Central memory CD8-positive, alpha-beta T cell (primary cell): Measurements from ENCODE around the gene ATXN7.

ENCODE experiments used
- ATAC-seq: fragments of 150-1000 bp; cut with Tn5 transposase; replicated peaks from 2 replicates; pipeline ENCODE4 v1.10.0; 2022; ENCODE audit warnings: mild to moderate bottlenecking, moderate FRiP score, moderate number of reproducible peaks; ENCODE audit not compliant: poor library complexity, severe bottlenecking; ENCODE audit errors: extremely low read depth
- DNase-seq, 2 donors: peaks; one replicate each; pipeline ENCODE4 v3.0.0; 2021; ENCODE audit warnings: low spot score in 2 of 2
- H3K27ac Mint-ChIP-seq: one replicate; pipeline ENCODE4 v1.8.0; 2022; ENCODE audit warnings: low read depth, mild to moderate bottlenecking, moderate library complexity, mixed read lengths
- H3K27me3 Mint-ChIP-seq: one replicate; pipeline ENCODE4 v1.8.0; 2022; ENCODE audit warnings: mixed read lengths
- H3K36me3 Mint-ChIP-seq: one replicate; pipeline ENCODE4 v1.8.0; 2022; ENCODE audit warnings: mild to moderate bottlenecking, moderate library complexity, mixed read lengths; ENCODE audit not compliant: insufficient read depth
- H3K4me1 Mint-ChIP-seq: one replicate; pipeline ENCODE4 v1.8.0; 2022; ENCODE audit warnings: mixed read lengths
- H3K4me3 Mint-ChIP-seq: one replicate; pipeline ENCODE4 v1.8.0; 2022; ENCODE audit warnings: mild to moderate bottlenecking, moderate library complexity, mixed read lengths
- H3K9me3 Mint-ChIP-seq: one replicate; pipeline ENCODE4 v1.8.0; 2022; ENCODE audit warnings: mixed read lengths

The ATXN7 gene

DNA sequence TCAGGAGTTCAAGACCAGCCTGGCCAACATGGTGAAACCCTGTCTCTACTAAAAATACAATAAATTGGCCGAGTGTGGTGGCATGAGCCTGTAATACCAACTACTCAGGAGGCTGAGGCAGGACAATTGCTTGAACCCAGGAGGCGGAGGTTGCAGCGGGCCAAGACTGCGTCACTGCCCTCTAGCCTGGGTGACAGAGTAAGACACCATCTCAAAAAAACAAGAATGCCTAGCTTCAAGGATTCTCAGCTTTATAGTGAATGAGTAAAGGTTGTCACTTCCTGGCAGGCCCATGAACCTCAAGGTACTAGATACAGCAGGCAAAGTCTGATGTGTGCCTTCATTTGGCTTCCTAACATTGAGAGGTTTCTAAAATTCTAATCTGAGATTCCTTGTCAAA, 14.5 kb upstream of the ATXN7 start:
- DNase-seq (no peak), ATAC-seq (no peak)
- Mint-ChIP-seq H3K4me3 (no peak overlapping the region), H3K36me3 (no peaks in the 10 kb centered on the region), H3K27ac (no peak overlapping the region), H3K4me1 (peaks cover 19% of the 10 kb centered on the region), H3K9me3 (no peaks in the 10 kb centered on the region), H3K27me3 (no peaks in the 10 kb centered on the region)

DNA sequence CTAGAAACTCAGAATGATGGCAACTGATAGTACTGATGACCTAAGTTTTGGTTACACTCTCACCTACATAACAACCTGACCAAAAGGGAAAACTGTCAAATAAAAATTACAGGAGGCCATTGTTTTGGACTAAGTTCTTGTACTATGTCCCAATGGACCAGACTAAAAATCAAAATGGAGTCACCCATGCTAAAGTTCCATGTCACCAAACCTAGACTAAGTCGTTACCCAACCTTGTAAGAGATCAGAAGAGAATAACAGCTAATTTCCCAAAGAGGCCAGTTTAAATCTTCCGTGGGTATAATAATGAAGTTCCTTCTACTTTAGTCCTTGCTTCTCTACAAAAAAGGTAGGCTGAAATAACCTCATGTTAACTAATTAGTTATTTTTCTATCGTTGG, 12.4 kb upstream of the ATXN7 start:
- H3K4me3 Mint-ChIP-seq: no peak overlapping the region
- DNase-seq (no peak), ATAC-seq (no peak)
- no peaks in the 10 kb centered on the region for H3K36me3 Mint-ChIP-seq
- peaks cover 28% of the 10 kb centered on the region for H3K4me1 Mint-ChIP-seq
- H3K27me3 Mint-ChIP-seq: no peaks in the 10 kb centered on the region
- H3K27ac Mint-ChIP-seq: no peak overlapping the region
- no peaks in the 10 kb centered on the region for H3K9me3 Mint-ChIP-seq

DNA sequence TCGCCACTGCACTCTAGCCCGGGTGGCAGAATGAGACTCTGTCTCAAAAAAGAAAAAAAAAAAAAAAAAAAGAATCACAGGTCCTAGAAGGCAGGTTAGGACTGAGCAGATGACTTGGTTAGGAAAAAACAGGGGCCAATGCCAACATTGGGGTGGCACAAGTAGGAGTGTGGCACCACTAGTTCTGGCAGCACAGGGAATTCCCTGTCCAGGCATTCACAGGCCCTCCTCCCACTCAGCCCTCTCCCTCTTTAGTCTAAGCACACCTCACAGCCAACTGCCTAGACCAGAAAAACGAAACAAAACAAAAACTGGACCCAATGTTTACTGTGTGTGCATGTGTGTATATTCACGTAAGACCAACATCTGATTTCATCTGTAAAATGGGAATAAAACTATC, 10.6 kb upstream of the ATXN7 start:
- no peak overlapping the region for H3K4me3 Mint-ChIP-seq
- no peaks in the 10 kb centered on the region for H3K27me3 Mint-ChIP-seq
- H3K36me3 Mint-ChIP-seq: no peaks in the 10 kb centered on the region
- H3K27ac Mint-ChIP-seq: no peak overlapping the region
- ATAC-seq (no peak), DNase-seq (no peak)
- peaks cover 37% of the 10 kb centered on the region for H3K4me1 Mint-ChIP-seq
- no peaks in the 10 kb centered on the region for H3K9me3 Mint-ChIP-seq

DNA sequence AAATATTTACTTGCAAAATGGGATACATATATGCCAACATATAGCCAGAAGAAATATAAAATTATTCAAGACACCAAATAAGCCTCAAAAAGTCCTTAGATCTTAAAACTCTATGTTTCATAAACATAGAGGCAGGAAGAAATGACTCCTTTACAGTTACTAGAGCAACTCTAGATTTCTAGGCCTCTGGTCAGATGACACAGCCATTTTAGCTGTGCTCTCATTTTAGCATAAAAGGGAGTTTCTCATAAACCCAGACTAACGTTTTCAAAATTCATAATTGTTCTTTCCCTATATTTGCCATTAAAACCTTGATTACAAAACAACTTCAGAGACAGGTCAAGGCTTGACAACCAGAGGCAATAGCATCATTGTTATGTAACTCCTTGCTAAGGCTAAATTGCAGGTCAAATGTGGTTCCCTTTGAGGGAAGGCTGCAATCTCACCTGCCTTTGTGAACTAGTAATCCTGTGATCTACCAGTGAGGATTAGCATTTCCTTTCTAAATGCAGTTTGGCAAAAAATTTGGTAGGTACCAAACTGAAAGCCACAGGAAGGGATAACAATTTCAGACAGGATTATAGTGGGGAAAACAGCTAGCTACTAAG, 8.2 kb upstream of the ATXN7 start:
- no peak for ATAC-seq
- Mint-ChIP-seq H3K4me3 (no peak overlapping the region), H3K36me3 (no peaks in the 10 kb centered on the region), H3K27me3 (no peaks in the 10 kb centered on the region), H3K27ac (peak overlapping the region; percentile 48), H3K9me3 (no peaks in the 10 kb centered on the region), H3K4me1 (peaks cover 44% of the 10 kb centered on the region)
- DNase-seq: no peak

DNA sequence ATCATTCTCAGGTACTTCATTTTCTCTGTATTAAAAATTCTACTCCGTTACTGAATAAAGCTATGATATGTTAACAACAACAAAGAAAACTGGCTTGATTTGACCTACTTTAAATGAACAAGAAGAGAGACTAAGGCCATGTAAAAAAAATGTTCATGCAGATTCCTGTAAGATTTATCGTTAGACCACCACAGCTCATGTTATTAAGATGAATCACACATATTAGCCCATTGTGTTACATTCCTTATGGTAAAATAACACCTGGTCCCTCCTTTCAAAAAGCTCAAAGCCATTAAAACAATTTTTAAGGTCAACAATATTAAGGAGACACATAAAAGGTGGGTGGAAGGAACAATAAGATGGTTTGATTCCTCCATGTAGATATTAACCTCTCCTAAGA, 6.4 kb upstream of the ATXN7 start:
- DNase-seq: no peak
- Mint-ChIP-seq H3K27ac (no peak overlapping the region), H3K36me3 (no peaks in the 10 kb centered on the region), H3K4me1 (peaks cover 58% of the 10 kb centered on the region), H3K27me3 (no peaks in the 10 kb centered on the region), H3K9me3 (no peaks in the 10 kb centered on the region), H3K4me3 (no peak overlapping the region)
- ATAC-seq: no peak

DNA sequence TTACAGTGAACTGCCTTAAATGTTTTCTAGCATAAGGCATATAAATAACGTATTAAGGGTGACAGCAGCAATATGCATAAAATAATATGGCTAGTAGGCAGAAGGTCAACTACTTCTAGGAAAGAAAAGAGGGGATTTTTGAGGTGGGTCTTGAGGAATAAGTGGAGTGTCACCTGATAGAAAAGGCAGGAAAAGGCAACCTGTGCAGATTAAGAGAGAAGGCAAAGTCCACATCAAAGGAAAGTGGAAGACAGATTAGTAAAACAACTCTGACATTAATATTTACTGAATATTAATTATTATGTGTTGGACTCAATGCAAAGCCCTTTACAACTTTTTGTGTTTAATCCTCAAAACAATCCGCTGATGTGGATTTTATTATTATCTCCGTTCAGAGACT, 2.9 kb upstream of the ATXN7 start:
- Mint-ChIP-seq H3K27me3 (no peaks in the 10 kb centered on the region), H3K27ac (peak overlapping the region; percentile 5), H3K36me3 (peaks cover 17% of the 10 kb centered on the region), H3K4me1 (peaks cover 71% of the 10 kb centered on the region), H3K9me3 (no peaks in the 10 kb centered on the region), H3K4me3 (no peak overlapping the region)
- no peak for ATAC-seq
- DNase-seq: no peak

DNA sequence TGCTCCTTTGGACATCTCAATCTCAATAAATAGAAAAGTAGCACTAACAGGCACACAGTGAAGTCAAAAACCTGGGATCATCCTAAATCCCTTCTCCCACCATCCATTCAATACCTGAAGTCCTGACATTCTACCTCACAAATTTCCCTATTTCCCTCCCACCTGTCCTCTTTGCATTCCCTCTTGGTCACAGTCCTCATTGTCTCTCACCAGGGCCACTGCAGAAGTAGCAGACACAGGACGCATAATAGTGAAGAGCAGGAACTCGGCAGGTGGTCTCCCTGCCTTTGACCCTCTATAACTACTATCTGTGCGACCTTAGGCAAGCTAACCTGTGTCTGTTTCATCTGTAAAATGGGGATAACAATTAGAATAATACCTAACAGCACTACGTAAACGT, 2.4 kb upstream of the ATXN7 start:
- Mint-ChIP-seq H3K4me1 (peaks cover 66% of the 10 kb centered on the region), H3K36me3 (peaks cover 17% of the 10 kb centered on the region), H3K27ac (no peak overlapping the region), H3K27me3 (no peaks in the 10 kb centered on the region), H3K9me3 (no peaks in the 10 kb centered on the region), H3K4me3 (no peak overlapping the region)
- DNase-seq: no peak
- no peak for ATAC-seq

DNA sequence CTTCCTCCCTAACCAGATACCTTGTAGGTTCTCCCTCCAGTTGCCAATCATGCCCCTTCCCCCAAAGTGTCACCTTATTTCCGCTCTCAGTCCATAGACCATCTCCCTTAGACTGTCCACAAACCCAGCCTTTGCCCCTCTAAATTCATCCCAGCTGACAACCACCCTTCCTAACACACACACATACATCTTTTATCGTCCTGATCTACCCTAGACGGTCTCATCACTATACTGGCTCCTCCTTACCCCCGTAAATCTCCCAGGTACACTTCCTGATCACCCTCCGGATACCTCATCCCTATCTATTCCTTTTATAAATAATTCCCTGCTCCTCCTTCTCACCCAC, 890 bp upstream of the ATXN7 start:
- Mint-ChIP-seq H3K4me3 (peak overlapping the region; percentile 72), H3K27me3 (no peaks in the 10 kb centered on the region), H3K9me3 (no peaks in the 10 kb centered on the region), H3K27ac (peak overlapping the region; percentile 71), H3K4me1 (peaks cover 53% of the 10 kb centered on the region), H3K36me3 (peaks cover 24% of the 10 kb centered on the region)
- DNase-seq (no peak), ATAC-seq (no peak)

DNA sequence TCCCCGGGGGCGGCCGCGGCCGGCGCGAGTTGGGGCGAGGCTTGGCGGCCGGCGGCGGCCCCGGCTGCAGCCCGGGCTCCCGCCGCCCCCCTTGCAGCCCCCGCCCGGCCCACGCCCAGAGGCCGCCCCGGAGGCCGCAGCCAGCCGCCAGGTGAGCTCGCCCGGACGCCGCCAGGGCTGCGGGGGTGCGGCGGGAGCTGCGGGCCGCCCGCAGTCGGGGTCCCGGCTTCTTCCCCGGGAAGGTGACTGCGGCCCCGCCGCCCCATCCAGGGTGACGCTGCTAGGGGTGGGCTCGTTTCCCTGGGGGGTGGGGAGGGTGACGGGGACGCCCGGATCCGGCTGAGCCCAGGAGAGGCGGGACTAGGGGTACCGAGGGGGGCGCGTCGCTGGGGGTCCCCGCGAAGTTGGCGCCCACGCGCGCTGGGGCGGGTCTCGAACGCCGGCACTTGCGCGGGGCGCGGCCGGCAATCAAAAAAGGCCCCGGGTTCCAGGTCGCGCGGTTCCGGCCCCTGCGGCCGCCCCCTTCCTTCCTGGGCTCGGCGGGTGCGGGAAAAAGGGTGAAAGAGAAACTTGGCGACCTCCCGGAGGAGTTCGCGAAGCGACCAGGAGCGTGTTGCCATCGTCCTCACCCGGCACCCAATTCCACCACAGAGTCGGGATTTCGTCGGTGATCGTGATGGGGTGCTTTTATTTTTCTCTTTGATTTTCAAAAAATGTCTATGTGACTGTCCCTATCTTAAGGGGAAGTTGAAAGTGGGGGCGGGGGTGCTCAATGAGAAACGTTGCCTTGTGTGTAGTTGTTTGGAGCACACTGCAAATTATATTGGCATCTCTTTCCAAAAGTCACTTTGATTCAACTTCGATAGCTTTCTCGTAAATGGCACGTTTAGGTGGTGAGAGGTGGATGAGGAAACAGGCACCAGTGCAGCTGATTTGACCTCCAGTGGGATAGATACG, 619 bp downstream of the ATXN7 start:
- Mint-ChIP-seq H3K4me1 (peaks cover 54% of the 10 kb centered on the region), H3K4me3 (peak overlapping the region; percentile 90), H3K9me3 (no peaks in the 10 kb centered on the region), H3K27ac (peak overlapping the region; percentile 91), H3K27me3 (no peaks in the 10 kb centered on the region), H3K36me3 (peaks cover 24% of the 10 kb centered on the region)
- peak in 1 of 2 donors; percentile 20 for DNase-seq
- peak; percentile 33 for ATAC-seq

DNA sequence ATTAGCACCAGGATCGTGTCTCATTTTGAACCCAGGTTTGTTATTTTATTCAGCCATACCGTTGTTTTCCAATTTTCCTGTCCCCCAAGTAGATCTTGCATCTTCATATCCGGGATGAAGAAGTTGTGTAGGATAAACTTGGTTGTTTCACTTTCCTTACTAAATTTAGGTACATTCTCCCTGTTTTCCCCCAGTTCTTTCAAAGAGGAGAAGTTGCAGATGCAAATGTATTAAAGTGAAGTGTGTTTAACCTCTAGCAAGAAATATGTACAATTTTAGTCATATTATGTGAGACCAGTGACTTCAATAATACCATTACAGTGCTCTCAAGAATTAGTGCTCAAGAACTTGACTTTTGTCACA, 1.3 kb downstream of the ATXN7 start:
- no peak for DNase-seq
- Mint-ChIP-seq H3K9me3 (no peaks in the 10 kb centered on the region), H3K27me3 (no peaks in the 10 kb centered on the region), H3K4me1 (peaks cover 56% of the 10 kb centered on the region), H3K4me3 (peak overlapping the region; percentile 90), H3K27ac (peak overlapping the region; percentile 91), H3K36me3 (peaks cover 24% of the 10 kb centered on the region)
- ATAC-seq: no peak

DNA sequence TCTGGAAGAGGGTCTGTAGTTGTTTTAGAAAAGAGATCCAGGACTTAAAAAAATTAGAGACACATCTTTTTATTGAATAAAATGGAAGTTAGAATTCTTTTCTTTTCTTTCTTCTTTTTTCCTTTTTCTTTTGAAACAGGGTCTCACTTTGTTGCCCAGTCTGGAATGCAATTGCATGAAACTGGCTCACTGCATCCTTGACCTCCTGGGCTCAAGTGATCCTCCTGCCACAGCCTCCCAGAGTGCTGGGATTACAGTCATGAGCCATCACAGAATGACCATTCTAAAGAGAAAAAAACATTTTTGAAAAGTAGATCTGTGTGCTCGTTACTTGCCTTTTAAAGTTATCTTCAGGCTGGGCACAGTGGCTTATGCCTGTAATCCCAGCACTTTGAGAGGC, 3.6 kb downstream of the ATXN7 start:
- DNase-seq: no peak
- no peak overlapping the region for H3K27ac Mint-ChIP-seq
- no peaks in the 10 kb centered on the region for H3K27me3 Mint-ChIP-seq
- H3K9me3 Mint-ChIP-seq: no peaks in the 10 kb centered on the region
- peaks cover 46% of the 10 kb centered on the region for H3K4me1 Mint-ChIP-seq
- peaks cover 24% of the 10 kb centered on the region for H3K36me3 Mint-ChIP-seq
- no peak overlapping the region for H3K4me3 Mint-ChIP-seq
- ATAC-seq: no peak

DNA sequence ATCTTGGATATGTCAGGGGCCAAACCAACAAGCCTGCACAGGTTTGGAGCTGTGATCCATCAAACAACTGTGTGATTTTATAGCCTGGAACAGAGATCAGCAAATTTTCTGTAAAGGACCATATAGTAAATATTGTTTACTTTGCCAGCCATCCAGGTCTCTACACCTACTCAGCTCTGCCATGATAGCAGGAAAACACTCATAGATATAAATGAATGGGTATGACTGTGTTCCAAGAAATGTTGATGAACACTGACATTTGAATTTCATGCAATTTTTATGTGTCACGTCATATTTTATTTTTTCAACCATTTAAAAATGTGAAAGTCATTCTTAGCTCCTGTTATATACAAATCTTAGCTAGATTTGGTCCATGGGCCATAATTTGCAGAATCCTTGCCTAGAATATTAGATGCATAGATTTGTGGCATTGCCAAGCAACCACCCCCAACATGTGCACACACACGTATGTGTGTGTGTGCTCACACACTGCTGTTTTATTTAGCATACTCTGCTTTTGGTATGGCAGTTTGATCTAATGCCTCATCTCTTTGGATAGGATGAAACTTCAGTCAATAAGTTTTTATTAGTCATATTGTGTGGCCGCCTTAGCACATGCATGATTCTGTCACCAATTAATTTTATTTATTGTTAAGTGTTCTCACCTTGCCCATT, 6.4 kb downstream of the ATXN7 start:
- ATAC-seq (no peak), DNase-seq (no peak)
- Mint-ChIP-seq H3K27ac (no peak overlapping the region), H3K4me3 (no peak overlapping the region), H3K36me3 (peaks cover 11% of the 10 kb centered on the region), H3K9me3 (no peaks in the 10 kb centered on the region), H3K4me1 (peaks cover 53% of the 10 kb centered on the region), H3K27me3 (no peaks in the 10 kb centered on the region)

DNA sequence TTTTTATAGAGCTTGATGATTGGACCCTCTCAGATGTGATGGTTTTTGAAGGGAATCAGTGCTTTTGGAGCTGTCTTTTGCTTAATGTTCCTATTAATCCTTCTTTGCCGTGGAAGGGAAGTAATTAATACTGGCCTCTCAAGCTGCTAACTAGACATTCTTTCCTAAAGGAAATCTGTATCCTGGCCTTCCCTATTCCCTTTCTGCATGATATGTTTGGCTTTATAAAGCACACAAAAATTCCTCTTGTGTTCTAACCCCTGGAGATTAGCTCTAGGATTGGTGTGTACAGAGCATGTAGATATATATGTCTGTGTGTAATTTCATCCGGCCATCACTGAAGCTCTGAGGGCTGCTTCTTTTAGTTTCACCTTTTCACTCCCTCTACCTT, 6.9 kb downstream of the ATXN7 start:
- H3K27ac Mint-ChIP-seq: no peak overlapping the region
- peaks cover 9% of the 10 kb centered on the region for H3K36me3 Mint-ChIP-seq
- no peaks in the 10 kb centered on the region for H3K27me3 Mint-ChIP-seq
- H3K9me3 Mint-ChIP-seq: no peaks in the 10 kb centered on the region
- no peak for ATAC-seq
- peaks cover 54% of the 10 kb centered on the region for H3K4me1 Mint-ChIP-seq
- DNase-seq: no peak
- no peak overlapping the region for H3K4me3 Mint-ChIP-seq
